Sigmoid colon (tissue), 7 donors: ENCODE measurements around the gene POLD1. TPM values are rescaled to one million over a fixed set of nuclear protein-coding genes. Genes with fewer than 3 reads are reported as not detected.

Experiments
- DNase-seq: peaks from one replicate; pipeline ENCODE4 v3.0.0-alpha.2; 2019
- H3K27ac ChIP-seq, 4 donors: fragments of 200-600 bp; sonication (generic); one replicate each; pipeline ENCODE4 v1.5.1; 2016 to 2019; ENCODE audit warnings: mild to moderate bottlenecking in 1 of 4
- H3K27me3 ChIP-seq, 3 donors: fragments of 200-600 bp; sonication (generic); one replicate each; pipeline ENCODE4 v1.5.1; 2019; ENCODE audit warnings: mild to moderate bottlenecking in 1 of 3
- H3K36me3 ChIP-seq, 4 donors: fragments of 200-600 bp; sonication (generic); one replicate each; pipeline ENCODE4 v1.5.1; 2016 to 2019
- H3K4me1 ChIP-seq, 4 donors: fragments of 200-600 bp; sonication (generic); one replicate each; pipeline ENCODE4 v1.5.1; 2017 to 2019
- H3K4me3 ChIP-seq, 4 donors: fragments of 200-600 bp; sonication (generic); one replicate each; pipeline ENCODE4 v1.5.1; 2017 to 2019; ENCODE audit warnings: mild to moderate bottlenecking in 2 of 4, moderate library complexity in 1 of 4
- H3K9me3 ChIP-seq, 4 donors: fragments of 200-600 bp in 3 of 4; sonication (generic) in 3 of 4; one replicate each; pipeline versions ENCODE4 v1.5.1 to v1.6.1; 2013 to 2019
- EP300 ChIP-seq, 4 donors: sonication (generic); formaldehyde crosslinking; IDR thresholded peaks; one replicate each; pipeline ENCODE4 v1.6.1; 2017; ENCODE audit warnings: antibody characterized with exemption in 4 of 4
- POLR2A ChIP-seq, 2 donors: fragments of 450-650 bp; IDR thresholded peaks; one replicate each; pipeline ENCODE4 v1.6.1; 2016; ENCODE audit warnings: antibody characterized with exemption in 2 of 2, mild to moderate bottlenecking in 2 of 2, moderate library complexity in 2 of 2
- POLR2AphosphoS5 ChIP-seq, 4 donors: sonication (generic); formaldehyde crosslinking; IDR thresholded peaks; one replicate each; pipeline ENCODE4 v1.6.1; 2017; ENCODE audit warnings: antibody characterized with exemption in 4 of 4
- WGBS, 2 donors: extraction: QIAGEN DNeasy Blood & Tissue Kit; methylation state at CpG; one replicate each; pipeline ENCODE4 v1.1.7; 2013; 5-methylcytosine and 5-hydroxymethylcytosine counted together
- intact Hi-C: fragments of 100-400 bp; cut with DNase I; formaldehyde crosslinking; loops from one replicate; pipeline ENCODE4 v1.15.1; 2023
- polyA plus RNA-seq, 3 donors: library from polyadenylated mRNA; stranded (reverse); fragments of 200-250 nt; gene quantifications; one replicate each; pipeline ENCODE4 v1.2.3, GENCODE V29; 2013
- total RNA-seq, 4 donors: library from RNA; depleted of rRNA; stranded (reverse); fragments of >200 nt; gene quantifications; one replicate each; pipeline ENCODE4 v1.1.0, GENCODE V29; 2016
- TF ChIP-seq, protein P1 (sequence below), 4 experiments: fragments of 450-650 bp in 3 of 4; fragments of 200-600 bp in 1 of 4; IDR thresholded peaks; one replicate each; pipeline ENCODE4 v1.5.1; 2016 to 2019; ENCODE audit warnings: antibody characterized with exemption in 4 of 4, mild to moderate bottlenecking in 3 of 4, moderate library complexity in 2 of 4
- donor health status: healthy with polysubstance abuse.
- donor health status: Bipolar disorder and iron deficiency.
- donor health status: healthy.

POLD1 gene
- total and polyA plus RNA-seq, 7 donors = 9.6 to 44.2 (median 10.8) TPM

DNA sequence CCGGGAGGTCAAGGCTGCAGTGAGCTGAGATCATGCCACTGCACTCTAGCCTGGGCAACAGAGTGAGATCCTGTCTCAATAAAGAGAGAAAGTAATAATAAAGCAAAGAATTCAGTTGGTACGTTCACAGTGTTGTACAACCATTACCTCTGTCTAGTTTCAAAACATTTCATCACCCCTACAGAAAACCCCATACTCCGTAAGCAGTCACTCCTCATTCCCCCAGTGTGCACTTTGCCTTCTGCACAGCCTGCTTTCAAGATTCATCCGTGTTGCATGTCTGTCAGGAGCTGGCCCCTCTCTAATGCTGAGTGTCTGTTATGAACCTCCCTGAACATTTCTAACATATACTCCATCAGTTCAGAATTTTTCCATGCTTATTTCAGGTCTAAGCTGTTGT lies 9.4 kb downstream of the POLD1 start:
- Histone ChIP-seq H3K4me1 (no peaks in the 10 kb centered on the region), H3K9me3 (no peaks in the 10 kb centered on the region), H3K27me3 (no peaks in the 10 kb centered on the region), H3K27ac (no peak overlapping the region), H3K36me3 (no peaks in the 10 kb centered on the region), H3K4me3 (no peak overlapping the region)
- TF ChIP-seq POLR2AphosphoS5 (IDR thresholded peaks at IDR 0.05) (no peak), EP300 (IDR thresholded peaks at IDR 0.05) (no peak), POLR2A (IDR thresholded peaks at IDR 0.05) (no peak)
- TF ChIP-seq, protein P1, sequence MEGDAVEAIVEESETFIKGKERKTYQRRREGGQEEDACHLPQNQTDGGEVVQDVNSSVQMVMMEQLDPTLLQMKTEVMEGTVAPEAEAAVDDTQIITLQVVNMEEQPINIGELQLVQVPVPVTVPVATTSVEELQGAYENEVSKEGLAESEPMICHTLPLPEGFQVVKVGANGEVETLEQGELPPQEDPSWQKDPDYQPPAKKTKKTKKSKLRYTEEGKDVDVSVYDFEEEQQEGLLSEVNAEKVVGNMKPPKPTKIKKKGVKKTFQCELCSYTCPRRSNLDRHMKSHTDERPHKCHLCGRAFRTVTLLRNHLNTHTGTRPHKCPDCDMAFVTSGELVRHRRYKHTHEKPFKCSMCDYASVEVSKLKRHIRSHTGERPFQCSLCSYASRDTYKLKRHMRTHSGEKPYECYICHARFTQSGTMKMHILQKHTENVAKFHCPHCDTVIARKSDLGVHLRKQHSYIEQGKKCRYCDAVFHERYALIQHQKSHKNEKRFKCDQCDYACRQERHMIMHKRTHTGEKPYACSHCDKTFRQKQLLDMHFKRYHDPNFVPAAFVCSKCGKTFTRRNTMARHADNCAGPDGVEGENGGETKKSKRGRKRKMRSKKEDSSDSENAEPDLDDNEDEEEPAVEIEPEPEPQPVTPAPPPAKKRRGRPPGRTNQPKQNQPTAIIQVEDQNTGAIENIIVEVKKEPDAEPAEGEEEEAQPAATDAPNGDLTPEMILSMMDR (IDR thresholded peaks at IDR 0.05) = no peak
- intact Hi-C loops = no loop called here
- no peak for DNase-seq
- WGBS, 2 donors = 95% methylated on average over 4 of the region's 4 CpGs

DNA sequence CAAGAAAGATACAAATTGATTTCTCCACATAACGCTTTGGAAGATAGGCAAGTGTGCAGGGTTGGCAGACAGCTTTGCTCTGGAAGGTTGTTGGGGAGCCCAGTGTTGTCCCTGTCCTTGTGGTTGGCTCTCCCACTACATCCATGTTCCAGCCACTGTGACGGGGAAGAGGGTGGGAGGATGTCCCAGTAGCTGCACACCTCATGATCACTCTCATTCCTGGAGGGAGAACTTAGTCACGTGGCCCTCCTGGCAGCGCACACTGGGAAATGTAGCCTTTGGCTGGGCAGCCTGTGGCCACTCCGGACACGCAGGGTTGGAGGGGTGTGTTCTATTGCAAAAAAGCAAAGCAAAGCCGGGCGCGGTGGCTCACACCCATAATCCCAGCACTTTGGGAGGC lies 9.9 kb downstream of the POLD1 start:
- TF ChIP-seq, protein P1 (IDR thresholded peaks at IDR 0.05) = no peak
- TF ChIP-seq POLR2AphosphoS5 (IDR thresholded peaks at IDR 0.05) (no peak), EP300 (IDR thresholded peaks at IDR 0.05) (no peak), POLR2A (IDR thresholded peaks at IDR 0.05) (no peak)
- no peaks in the 10 kb centered on the region for H3K4me1 ChIP-seq
- no peaks in the 10 kb centered on the region for H3K9me3 ChIP-seq
- H3K27ac ChIP-seq = no peak overlapping the region
- DNase-seq = no peak
- intact Hi-C loops = no loop called here
- no peaks in the 10 kb centered on the region for H3K36me3 ChIP-seq
- no peaks in the 10 kb centered on the region for H3K27me3 ChIP-seq
- no peak overlapping the region for H3K4me3 ChIP-seq
- 75 to 93% methylated on average over 9 of the region's 9 CpGs for WGBS, 2 donors

DNA sequence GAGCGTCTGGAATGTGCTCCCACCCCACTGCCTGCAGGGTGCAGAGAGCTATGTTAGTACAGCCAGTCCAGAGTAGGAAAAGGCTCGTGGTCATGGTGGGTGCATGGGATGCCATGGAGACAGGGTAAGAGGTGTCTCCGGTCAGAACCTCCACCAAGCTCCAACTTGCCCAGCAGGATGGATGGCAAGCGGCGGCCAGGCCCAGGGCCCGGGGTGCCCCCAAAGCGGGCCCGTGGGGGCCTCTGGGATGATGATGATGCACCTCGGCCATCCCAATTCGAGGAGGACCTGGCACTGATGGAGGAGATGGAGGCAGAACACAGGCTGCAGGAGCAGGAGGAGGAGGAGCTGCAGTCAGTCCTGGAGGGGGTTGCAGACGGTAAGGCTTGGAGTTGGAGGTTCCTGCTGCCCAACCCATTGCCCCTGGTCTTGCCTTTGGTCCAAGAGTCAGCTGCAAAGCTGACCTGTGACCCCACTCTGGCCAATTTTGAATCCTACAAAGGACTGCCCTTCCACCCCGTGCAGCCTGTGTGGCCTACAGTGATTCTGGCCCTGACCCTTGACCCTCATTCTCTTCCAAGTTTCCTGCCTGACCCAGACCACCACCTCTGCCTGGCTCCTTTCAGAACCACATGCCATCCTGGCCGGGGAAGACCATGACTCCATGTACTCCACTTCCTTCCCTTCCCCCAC lies 14.7 kb downstream of the POLD1 start:
- no peak for DNase-seq
- Histone ChIP-seq H3K27me3 (no peaks in the 10 kb centered on the region), H3K4me1 (no peaks in the 10 kb centered on the region), H3K9me3 (no peaks in the 10 kb centered on the region), H3K4me3 (no peak overlapping the region), H3K36me3 (peaks cover 0 to 19% (median 2%) of the 10 kb centered on the region in 4 donors), H3K27ac (no peak overlapping the region)
- intact Hi-C loops = no loop called here
- WGBS, 2 donors = 95% methylated on average over 13 of the region's 13 CpGs
- TF ChIP-seq POLR2A (IDR thresholded peaks at IDR 0.05) = no peak

DNA sequence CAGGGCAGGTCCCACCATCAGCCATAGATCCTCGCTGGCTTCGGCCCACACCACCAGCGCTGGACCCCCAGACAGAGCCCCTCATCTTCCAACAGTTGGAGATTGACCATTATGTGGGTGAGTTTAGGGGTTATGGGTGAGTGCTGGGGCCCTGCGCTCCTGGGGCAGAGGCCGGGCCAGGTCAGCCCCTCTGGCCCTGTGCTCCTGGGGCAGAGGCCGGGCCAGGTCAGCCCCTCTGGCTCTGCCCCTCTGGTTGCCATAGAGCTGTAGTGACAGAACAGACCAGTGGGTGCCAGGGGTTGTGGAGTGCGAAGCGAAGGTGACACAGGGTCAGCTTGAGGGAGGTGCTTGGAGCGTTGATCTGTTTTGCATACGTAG lies 15.2 kb downstream of the POLD1 start:
- DNase-seq = no peak
- no peaks in the 10 kb centered on the region for H3K4me1 ChIP-seq
- peaks cover 0 to 19% (median 2%) of the 10 kb centered on the region in 4 donors for H3K36me3 ChIP-seq
- H3K9me3 ChIP-seq = no peaks in the 10 kb centered on the region
- TF ChIP-seq EP300 (IDR thresholded peaks at IDR 0.05) = no peak
- no peak for TF ChIP-seq POLR2A (IDR thresholded peaks at IDR 0.05)
- no peak for TF ChIP-seq POLR2AphosphoS5 (IDR thresholded peaks at IDR 0.05)
- TF ChIP-seq, protein P1 (IDR thresholded peaks at IDR 0.05) = no peak
- intact Hi-C loops = no loop called here
- H3K27me3 ChIP-seq = no peaks in the 10 kb centered on the region
- WGBS, 2 donors = 96 to 97% methylated on average over 10 of the region's 10 CpGs
- no peak overlapping the region for H3K4me3 ChIP-seq
- no peak overlapping the region for H3K27ac ChIP-seq

DNA sequence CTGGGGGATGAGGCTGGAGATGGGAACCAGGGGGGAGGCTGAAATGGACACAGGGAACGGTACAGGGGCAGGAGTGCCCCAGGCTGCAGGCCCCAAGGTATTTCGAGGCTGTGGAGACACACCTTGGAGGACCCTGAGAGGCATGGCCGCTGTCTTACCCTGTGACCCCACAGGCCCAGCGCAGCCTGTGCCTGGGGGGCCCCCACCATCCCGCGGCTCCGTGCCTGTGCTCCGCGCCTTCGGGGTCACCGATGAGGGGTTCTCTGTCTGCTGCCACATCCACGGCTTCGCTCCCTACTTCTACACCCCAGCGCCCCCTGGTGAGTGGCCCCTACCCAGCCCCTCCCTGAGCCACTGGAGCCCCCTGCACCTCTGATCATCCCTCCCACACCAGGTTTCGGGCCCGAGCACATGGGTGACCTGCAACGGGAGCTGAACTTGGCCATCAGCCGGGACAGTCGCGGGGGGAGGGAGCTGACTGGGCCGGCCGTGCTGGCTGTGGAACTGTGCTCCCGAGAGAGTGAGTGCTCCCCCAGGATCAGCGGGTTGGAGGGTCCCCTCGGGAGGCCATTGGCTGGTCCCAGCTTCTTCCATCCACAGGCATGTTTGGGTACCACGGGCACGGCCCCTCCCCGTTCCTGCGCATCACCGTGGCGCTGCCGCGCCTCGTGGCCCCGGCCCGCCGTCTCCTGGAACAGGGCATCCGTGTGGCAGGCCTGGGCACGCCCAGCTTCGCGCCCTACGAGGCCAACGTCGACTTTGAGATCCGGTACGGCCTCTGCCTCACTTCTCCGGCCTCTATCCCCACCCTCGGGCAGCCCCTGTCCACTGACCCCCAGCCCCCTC lies 17.7 kb downstream of the POLD1 start:
- 93 to 96% methylated on average over 48 of the region's 48 CpGs for WGBS, 2 donors
- H3K9me3 ChIP-seq = no peaks in the 10 kb centered on the region
- H3K27ac ChIP-seq = no peak overlapping the region
- H3K27me3 ChIP-seq = no peaks in the 10 kb centered on the region
- H3K36me3 ChIP-seq = peaks cover 0 to 24% (median 2%) of the 10 kb centered on the region in 4 donors
- intact Hi-C loops = no loop called here
- no peaks in the 10 kb centered on the region for H3K4me1 ChIP-seq
- TF ChIP-seq, protein P1 (IDR thresholded peaks at IDR 0.05) = no peak
- no peak for TF ChIP-seq POLR2AphosphoS5 (IDR thresholded peaks at IDR 0.05)
- no peak for TF ChIP-seq POLR2A (IDR thresholded peaks at IDR 0.05)
- TF ChIP-seq EP300 (IDR thresholded peaks at IDR 0.05) = no peak
- no peak for DNase-seq
- H3K4me3 ChIP-seq = no peak overlapping the region
